GM12875 (cell line): ENCODE data around the gene CBL.

Experiments
- H3K4me3 ChIP-seq: one replicate; pipeline ENCODE4 v1.5.1; 2011; ENCODE audit warnings: low read depth, low read length, control low read depth
- TF ChIP-seq, protein P1 (sequence below): IDR thresholded peaks from 2 replicates; pipeline ENCODE4 v1.5.1; 2011; ENCODE audit warnings: low read depth, mild to moderate bottlenecking, control low read depth, inconsistent platforms, low read length, moderate library complexity, borderline replicate concordance; ENCODE audit not compliant: insufficient read depth

The CBL gene

DNA sequence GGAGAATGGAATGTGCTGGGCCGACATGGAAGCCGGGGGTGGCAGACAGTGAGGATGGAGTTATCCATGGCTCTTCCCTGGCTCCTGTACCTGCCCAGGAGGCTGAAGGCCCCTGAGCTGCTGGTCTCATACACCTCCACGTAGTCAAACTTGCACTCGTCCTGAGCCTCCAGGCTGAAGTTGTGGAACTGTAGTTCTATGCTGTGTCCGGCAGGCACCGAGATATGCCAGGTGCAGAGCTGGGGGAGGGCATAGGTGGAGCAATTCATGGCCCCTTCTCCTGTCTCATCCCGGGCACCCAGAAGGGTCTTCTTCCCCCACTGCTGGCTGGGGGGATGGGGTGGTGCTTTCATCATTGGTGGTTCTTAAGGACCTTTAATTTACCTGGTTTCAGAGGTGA, 137.6 kb downstream of the CBL start:
- no peak overlapping the region for H3K4me3 ChIP-seq
- TF ChIP-seq, protein P1, sequence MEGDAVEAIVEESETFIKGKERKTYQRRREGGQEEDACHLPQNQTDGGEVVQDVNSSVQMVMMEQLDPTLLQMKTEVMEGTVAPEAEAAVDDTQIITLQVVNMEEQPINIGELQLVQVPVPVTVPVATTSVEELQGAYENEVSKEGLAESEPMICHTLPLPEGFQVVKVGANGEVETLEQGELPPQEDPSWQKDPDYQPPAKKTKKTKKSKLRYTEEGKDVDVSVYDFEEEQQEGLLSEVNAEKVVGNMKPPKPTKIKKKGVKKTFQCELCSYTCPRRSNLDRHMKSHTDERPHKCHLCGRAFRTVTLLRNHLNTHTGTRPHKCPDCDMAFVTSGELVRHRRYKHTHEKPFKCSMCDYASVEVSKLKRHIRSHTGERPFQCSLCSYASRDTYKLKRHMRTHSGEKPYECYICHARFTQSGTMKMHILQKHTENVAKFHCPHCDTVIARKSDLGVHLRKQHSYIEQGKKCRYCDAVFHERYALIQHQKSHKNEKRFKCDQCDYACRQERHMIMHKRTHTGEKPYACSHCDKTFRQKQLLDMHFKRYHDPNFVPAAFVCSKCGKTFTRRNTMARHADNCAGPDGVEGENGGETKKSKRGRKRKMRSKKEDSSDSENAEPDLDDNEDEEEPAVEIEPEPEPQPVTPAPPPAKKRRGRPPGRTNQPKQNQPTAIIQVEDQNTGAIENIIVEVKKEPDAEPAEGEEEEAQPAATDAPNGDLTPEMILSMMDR: no peak

- TF ChIP-seq, protein P1: no peak
- no peak overlapping the region for H3K4me3 ChIP-seq
These were observed 138.3 kb downstream of the CBL start for GRCh38 chr11:119344291-119345010.

- TF ChIP-seq, protein P1: no peak
- H3K4me3 ChIP-seq: no peak overlapping the region
These were observed 139.5 kb downstream of the CBL start for GRCh38 chr11:119345685-119346084.

DNA sequence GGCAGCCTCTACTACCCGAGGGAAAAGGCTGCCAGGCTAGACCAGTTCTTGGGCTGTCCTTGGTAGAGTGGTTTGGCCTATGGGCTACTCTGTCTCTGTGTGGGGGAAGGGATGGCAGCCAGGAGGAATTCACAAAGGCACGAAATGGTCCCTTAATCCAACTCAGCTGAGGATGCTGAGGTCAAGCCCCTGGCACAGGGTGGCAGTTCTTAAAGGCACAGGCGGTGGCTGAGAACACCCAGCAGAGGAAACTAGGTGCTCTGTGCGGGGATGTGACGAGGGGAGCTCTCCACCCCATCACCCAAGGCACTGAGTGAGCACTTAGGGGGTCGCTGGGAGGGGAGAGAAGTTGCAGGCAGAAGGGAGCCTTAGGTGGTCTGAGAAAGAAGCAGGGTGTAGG, 140.5 kb downstream of the CBL start, which contains the start of gene MFRP:
Gene MFRP, minus strand, starts transcription at position 101 of the 400 bp plus-strand sequence. CDS start 192 bp downstream, outside the sequence.
- H3K4me3 ChIP-seq: no peak within 1 kb of the TSS
- TF ChIP-seq, protein P1: no peak

DNA sequence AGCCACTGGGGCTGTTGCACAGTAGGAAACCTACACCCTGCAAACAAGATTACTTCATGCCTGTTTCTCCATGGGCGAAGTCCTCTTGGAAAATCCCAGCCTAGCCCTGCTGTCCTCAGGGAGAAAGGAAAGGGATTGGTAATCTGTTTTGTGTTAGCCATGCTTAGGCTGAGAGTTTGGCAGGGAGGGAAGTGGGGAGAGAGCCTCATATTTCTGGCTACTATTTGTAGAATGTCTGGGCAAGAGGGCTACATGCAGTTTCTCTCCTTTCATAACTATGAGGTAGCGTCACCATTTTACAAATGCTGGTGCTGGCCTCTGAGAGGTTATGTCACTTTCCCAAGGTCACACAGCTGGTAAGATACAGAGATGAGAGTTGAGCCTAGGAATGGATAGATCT, 141.1 kb downstream of the CBL start:
- H3K4me3 ChIP-seq: no peak overlapping the region
- TF ChIP-seq, protein P1: no peak

- no peak overlapping the region for H3K4me3 ChIP-seq
These were observed 141.9 kb downstream of the CBL start for GRCh38 chr11:119347940-119348605.

GRCh38 chr11:119350302-119350701, 144.2 kb downstream of the CBL start:
- H3K4me3 ChIP-seq: no peak overlapping the region
- TF ChIP-seq, protein P1: no peak

More at GRCh38 chr11:119347940-119348605, 141.9 kb downstream of the CBL start:
- TF ChIP-seq, protein P1: no peak
